Lung (tissue), 5 donors: ENCODE measurements around the gene NLRC4. TPM values are rescaled to one million over a fixed set of nuclear protein-coding genes. Genes with fewer than 3 reads are reported as not detected.

Experiments
- polyA plus RNA-seq, 2 donors: library from polyadenylated mRNA; stranded (reverse); fragments of 200-250 nt; gene quantifications; one replicate each; pipeline ENCODE4 v1.2.1, GENCODE V29; 2013
- small RNA-seq: library from RNA; depleted of rRNA; stranded (forward); fragments of <200 nt; gene quantifications from one replicate; pipeline ENCODE3, GENCODE V24; 2014; ENCODE audit warnings: low replicate concordance
- total RNA-seq, 2 donors: library from RNA; depleted of rRNA in 1 of 2; stranded (reverse); fragments of >200 nt in 1 of 2; gene quantifications; one replicate each; pipeline ENCODE4 v1.2.1, GENCODE V29; 2014 to 2021
- donor health status: Bipolar disorder and iron deficiency.
- donor health status: healthy.
- donor health status: DM: yes; HTN: yes; CAD: no.

The NLRC4 gene
- total and polyA plus RNA-seq, 4 donors = 3.8 to 18.2 (median 10.6) TPM

Small RNA genes within 50 kb of the gene (small RNA-seq; reads per million reads assigned to genes)
- not detected for gene RNU6-647P

Other genes with a start within 250 kb of the NLRC4 start
- 10 to 100 TPM; 53.8 to 78.2 TPM for gene DPY30, start 225.1 kb downstream of the NLRC4 start, total RNA-seq
- 100 to 1,000 TPM in 1 of 2 donors, 10 to 100 TPM in 1; 60.0 to 144 TPM for gene DPY30, start 225.1 kb downstream of the NLRC4 start, polyA plus RNA-seq
- gene SPAST, start 201.3 kb downstream of the NLRC4 start, total RNA-seq = 10 to 100 TPM; 12.8 to 30.5 TPM
- gene SPAST, start 201.3 kb downstream of the NLRC4 start, polyA plus RNA-seq = 1 to 10 TPM; 4.1 to 6.5 TPM
- 10 to 100 TPM; 19.0 to 27.7 TPM for gene SLC30A6, start 99.0 kb downstream of the NLRC4 start, total RNA-seq
- gene SLC30A6, start 99.0 kb downstream of the NLRC4 start, polyA plus RNA-seq = 10 to 100 TPM in 1 of 2 donors, 1 to 10 TPM in 1; 4.4 to 10.5 TPM
- gene YIPF4, start 13.0 kb upstream of the NLRC4 start, total RNA-seq = 10 to 100 TPM; 32.5 to 48.5 TPM
- gene YIPF4, start 13.0 kb upstream of the NLRC4 start, polyA plus RNA-seq = 10 to 100 TPM; 14.2 to 16.4 TPM
- 100 to 1,000 TPM in 1 of 2 donors, 10 to 100 TPM in 1; 80.7 to 229 TPM for gene BIRC6, start 92.1 kb upstream of the NLRC4 start, total RNA-seq
- 10 to 100 TPM; 12.2 to 22.3 TPM for gene BIRC6, start 92.1 kb upstream of the NLRC4 start, polyA plus RNA-seq